Stimulated activated CD8-positive, alpha-beta memory T cell treated with anti-CD3 and anti-CD28 coated beads, Interleukin-12 subunit alpha, Interleukin-12 subunit beta, amount 100 ng/mL, for 4 hours (primary cell): ENCODE measurements around the gene SNX5.

ENCODE experiments used
- DNase-seq: peaks from one replicate; pipeline ENCODE4 v3.0.0-alpha.2; 2020; ENCODE audit warnings: low read depth

SNX5 gene

DNA sequence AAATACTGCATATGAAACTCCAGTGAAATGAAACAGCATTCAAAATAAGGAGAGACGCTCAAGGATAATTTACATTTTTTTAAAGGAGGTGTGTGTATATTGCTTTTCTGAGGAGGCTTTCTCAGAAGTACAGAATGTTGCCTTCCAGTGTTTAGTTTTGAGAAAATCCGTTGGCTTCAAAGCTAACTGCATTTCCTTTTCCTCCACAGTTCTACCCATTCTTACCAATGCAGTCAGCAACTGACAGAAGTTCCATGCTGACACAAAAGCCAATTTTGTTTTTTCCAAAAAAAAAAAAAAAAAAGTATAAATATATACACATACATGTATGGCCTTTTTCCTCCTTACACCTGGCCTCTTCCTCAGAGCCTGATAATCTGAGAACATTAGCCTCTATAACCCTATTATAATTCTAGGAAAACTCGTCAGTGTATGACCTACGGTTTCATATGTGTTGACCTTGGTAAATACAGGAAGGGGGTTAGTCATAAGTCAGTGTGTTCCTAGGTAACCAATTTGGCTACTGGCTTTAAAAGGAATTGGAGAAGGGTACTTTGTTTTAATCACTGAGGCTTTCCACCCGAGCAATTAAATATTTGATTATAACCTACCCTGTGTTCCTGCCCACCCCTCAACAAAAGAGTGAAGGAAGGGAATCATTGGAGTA is 24.4 kb upstream of the SNX5 start:
- DNase-seq = no peak

DNA sequence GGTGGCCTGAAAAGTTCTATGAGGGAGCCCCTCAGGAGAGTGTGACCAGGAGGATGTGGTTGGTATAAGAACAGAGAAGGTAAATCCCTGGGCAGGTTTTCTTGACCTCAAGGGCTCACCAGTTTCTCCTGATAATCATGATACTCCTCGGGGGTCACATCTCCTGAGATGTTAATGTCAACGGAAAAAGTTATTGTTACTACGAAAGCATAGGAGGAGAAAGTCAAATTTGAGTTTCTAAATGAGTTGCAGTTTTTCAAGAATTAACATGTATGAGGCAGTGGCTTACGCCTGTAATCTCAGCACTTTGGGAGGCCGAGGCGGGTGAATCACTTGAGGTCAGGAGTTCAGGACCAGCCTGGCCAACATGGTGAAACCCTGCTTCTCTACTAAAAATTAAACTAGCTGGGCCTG is 23.6 kb upstream of the SNX5 start:
- DNase-seq = no peak

DNA sequence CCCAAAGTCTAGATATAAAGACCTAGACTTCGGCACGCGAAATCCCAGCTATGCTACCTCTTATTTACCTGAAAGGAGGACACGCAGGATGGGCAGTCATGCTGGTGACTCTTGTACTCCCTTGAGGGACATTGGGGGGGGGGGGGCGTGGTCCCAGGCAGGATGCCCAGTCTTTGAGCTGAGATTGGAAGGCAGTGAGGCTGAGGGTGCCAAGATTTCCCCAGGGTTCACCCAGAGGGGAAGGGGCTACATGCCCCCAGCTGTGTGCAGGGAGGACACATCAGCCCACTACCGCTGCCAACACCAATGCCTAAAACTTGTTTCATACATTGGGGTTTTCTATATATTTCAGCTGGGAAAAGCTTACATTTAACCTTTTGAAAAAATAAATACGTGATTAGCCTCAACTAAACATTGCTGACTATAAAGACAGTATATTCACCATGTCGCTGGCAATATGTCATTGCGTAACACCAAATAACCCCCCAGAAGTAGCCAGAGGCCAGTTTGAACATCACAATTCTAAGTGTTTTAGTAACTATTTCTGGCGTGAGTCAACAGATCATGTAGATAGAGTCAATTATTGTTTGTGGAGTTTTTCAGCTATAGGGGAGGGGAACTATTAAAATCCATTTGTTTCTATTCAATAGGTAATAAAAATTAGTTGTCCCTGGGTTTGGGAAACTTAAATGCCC is 21.8 kb upstream of the SNX5 start:
- no peak for DNase-seq

DNA sequence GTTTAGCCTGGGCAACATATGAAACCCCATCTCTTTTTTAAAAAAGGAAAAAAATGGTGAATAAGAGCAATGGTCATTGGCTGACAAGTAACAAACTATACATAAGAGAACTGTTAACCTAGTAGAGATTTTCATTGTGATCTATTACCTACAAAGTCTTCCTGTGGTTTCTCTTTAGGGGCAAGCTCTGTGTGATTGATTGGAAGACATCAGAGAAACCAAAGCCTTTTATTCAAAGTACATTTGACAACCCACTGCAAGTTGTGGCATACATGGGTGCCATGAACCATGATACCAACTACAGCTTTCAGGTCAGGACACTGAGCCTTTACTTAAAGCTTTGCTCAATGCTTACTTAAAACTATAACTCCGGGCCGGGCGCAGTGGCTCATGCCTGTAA is 19.4 kb upstream of the SNX5 start:
- no peak for DNase-seq

DNA sequence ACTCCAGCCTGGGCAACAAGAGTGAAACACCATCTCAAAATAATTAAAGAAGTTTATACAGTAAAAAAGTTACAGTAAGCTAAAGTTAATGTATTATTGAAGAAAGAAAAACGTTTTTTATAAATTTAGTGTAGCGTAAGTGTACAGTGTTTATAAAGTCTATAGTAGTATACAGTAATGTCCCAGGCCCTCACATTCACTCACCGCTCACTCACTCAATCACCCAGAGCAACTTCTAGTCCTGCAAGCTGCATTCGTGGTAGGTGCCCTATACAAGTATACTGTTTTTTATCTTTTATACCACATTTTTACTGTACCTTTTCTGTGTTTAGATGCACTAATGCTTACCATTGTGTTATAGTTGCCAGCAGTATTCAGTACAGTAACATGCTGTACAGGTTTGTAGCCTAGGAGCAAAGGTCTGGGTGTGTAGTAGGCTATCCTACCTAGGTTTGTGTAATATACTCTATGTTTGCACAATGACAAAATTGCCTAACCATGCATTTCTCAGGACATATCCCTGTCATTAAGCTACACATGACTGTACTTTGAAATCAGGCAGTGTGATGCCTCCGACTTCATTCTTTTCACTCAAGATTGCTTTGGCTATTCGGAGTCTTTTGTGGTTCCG is 16.9 kb upstream of the SNX5 start:
- DNase-seq = no peak

DNA sequence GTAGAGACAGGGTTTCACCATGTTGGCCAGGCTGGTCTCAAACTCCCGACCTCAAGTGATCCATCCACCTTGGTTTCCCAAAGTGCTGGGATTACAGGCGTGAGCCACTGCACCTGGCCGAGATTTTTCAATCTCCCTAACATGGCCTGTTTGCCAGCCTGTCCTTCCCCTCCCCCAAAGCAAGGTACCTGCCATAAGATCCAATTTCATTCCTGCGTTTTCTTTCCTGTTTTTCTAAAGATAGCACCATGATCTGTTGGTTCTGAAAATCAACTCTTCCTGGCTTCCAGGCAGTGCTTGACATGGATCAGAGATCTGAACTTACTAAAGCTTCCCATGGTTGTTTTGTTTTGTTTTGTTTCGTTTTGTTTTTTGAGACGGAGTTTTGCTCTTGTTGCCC is 7.7 kb upstream of the SNX5 start:
- DNase-seq = no peak

DNA sequence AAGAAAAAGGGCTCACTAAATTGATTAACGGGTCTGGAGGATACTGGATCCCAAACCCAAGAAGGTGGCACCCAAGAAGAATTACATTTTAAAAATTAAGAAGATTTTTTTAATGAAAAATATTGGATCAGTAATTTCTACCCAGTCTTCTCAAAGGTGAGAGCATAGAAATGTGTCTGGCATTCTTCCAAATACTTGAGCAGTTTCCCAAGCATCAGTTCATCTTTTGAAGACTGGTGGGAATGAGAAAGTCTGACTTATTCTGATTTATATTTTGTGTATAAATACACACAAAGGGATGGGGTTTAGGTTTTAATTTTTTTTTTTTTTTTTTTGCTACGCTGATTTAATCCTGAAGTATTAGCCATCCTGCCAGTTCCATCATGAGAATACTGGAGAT is 3.5 kb upstream of the SNX5 start:
- no peak for DNase-seq

DNA sequence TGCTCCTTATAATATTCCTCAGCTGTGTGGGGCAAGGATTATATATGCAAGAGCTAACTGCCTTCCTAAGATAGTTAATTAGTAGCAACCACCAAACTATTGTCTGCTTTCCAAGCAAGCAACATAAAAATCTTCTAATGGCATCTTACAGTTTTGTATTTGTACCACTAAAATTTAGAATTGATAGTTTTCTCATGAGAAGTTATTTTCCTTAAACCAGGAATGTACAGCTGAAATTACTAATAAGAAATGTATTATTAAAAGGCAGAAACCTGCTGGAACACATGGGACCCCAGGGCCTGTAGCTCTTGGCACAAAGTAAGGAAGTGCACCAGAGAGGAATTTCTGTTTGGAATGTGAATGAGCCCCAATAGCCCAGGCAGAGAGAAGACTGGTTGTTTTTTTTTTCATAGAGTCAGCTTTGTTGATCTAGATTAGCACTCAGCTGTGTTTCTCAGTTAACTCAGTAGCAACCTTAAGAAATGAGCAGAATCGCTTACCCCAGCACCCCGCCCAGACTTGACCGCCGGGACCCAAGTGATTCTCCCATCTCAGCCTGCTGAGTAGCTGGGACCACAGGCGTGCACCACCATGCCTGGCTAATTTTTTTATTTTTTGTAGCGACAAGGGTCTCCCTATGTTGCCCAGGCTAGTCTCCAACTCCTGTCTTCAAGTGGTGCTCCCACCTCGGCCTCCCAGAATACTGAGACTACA is 2.9 kb upstream of the SNX5 start:
- DNase-seq = no peak

DNA sequence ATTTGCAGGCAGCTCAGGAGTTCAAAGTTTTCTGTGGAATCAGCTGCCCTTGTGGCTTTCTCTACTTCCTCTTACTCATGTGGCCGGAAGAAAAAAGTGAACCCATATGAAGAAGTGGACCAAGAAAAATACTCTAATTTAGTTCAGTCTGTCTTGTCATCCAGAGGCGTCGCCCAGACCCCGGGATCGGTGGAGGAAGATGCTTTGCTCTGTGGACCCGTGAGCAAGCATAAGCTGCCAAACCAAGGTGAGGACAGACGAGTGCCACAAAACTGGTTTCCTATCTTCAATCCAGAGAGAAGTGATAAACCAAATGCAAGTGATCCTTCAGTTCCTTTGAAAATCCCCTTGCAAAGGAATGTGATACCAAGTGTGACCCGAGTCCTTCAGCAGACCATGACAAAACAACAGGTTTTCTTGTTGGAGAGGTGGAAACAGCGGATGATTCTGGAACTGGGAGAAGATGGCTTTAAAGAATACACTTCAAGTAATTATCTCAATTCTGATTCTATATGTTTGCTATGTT is 1.4 kb upstream of the SNX5 start:
- DNase-seq = peak; percentile 8

DNA sequence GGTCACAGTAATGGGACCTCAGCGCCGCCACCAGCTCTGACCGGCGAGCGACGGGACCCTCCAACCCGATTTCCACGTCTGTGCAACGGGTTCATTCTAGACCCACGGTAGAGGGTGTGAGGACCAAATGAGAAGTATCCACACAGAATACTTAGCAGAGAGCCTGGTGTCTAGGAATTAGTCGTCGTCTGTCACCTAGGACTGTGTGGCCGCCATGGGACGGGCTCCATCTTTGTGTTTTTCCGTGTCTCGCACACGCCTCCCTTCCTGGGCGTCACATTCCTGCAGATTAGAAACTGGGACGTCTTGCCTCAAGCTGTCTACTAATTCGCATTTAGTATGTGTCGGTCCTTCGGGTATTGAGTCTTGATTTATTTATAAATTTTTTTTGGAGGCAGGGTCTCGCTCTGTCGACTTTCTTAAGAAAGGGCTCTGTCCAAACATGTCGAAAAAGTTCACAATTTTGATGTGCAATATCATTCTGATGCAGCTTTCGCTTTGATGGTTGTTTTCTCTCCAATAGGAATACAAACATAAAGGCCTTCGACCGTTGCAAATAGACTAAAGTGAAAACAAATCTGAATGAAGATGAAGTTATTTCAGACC is 787 bp upstream of the SNX5 start:
- no peak for DNase-seq

DNA sequence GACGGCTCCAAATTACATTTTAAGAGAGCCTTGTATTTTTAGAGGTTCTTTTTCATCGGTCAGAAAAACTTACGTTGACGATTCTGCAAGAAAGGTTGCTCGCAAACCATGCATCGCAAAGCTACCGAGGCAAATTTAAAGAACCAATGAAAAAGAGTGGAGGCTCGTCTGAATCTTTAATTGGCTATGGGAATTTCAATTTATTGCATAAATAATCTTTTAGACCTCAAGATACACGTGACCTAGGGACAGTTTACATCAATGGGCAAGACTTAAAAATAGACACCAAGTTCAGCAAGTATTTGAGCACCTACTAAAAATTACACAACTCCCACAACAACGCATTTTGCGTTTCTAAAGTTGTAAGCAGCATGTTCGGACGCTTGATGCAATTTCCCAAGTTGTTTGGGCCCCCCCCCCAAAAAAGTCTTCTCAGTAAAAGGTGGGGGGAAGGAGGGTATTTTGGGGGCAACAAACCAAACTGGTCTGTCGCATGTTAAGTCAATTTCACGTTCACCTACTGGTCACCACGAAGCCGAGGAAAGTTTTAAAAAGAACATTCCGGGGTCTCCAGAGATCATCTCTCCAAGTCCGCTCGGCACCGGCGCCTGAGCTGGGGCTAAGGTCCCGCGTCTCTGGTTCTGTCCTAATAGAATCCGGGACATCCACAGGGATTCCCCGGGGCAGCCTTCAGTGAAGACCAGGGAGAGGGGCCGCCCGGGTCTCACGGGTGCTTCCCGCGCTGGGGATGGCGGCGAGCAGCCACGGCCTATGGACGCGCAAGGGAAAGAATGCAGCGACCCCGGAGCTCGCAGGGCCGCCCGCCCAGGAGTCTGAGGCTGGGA is 851 bp downstream of the SNX5 start:
- DNase-seq = no peak

DNA sequence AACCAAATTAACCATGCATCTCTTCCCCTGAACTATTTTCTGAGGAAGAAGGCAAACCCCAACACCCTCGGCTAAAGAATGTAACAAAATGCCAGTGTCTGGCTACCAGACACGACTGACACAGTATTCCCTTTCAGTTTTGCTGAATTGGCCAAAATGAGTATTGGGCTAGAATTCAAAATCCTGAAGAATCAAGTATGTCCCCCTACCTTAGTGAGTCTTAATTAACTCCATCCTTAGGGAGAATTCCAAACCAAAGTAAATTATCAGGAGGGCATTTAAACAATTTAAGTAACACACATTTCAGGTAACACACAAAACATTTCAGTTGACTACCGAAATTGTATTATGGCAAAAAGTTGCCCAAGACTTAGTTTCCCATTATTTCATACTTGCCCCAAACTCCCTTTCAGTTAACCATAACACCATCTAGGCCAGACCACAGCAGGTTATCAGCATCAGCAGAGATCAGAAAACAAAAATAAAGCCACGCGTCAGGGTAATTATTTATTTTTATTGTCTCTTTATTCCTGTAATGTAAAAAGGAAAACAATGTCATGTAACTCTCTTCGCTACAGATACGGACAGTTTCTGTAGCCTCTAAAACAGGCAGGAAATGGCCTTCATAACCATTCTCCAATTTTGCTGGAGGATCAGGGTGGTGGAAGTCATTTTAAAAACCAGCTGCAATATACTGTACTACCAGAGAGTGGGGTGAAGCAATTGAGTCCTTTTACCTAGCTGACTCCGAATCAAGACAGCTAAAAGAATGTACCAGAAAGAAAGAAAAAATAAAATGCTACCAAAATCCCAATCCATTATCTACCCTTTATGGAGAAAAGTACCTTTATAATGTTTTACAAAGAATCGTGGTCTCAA is 1.9 kb downstream of the SNX5 start:
- no peak for DNase-seq

DNA sequence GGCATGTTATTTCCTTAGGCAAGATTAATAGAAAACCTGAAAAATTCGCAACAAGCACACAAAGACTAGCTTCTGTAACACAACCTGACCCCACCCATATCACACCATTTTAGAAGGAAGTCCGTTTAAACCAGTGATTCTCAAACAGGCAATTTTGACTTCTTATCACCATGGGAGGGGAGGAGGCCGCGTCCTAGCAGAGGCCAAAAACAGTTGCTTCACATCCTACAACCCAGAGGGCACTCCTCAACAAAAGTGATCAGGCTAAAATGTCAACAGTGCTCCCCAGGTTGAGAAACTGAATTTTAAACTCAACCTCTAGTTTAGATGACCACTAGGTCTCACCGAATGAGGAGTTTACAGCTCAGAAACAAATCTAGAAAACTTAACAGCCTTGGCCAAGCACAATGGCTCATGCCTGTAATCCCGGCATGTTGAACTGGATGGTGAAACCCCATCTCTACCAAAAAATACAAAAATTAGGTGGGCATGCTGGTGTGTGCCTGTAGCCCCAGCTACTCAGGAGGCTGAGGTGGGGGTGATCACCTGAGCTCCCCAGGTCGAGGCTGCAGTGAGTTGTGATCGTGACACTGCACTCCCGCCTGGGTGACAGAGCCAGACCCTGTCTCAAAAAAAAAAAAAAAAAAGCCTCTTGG is 3.4 kb downstream of the SNX5 start:
- DNase-seq = no peak

DNA sequence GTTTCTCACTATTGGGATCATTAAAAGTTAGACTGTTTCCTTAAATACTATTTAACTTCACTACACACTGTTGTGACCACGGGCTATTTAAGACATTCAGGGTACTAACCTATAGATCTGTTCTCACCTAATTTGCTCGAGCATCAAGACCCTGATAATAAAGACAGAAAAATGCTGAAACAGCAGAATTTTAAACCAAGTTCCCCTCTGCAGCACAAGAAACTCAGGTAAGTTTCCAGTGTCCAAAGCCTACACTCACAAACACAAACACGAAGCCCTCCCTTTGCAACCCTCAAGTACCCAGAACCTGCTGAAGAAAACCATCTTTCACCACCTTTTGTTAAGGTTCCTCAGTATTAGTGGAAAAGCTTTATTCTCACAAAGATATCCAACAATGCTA is 4.0 kb downstream of the SNX5 start:
- no peak for DNase-seq

DNA sequence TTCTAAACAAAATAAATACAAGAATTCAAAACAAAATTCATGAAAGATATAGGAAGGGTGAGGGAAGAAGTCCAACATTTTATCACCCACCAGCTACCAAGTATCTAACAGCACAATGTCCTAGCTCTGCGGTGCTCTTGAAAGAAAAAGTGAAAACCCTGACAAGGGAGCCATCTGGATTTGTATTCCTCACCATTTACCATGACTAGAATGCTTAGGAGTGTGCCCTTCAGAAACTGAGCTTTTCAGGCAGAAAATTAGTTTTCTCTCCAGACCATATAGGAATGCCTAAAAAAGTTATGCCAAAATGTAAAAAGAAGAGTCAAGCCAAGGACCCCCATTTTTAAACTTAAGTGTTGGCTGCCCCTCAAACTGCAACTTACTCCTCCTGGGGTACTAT is 4.5 kb downstream of the SNX5 start:
- no peak for DNase-seq

DNA sequence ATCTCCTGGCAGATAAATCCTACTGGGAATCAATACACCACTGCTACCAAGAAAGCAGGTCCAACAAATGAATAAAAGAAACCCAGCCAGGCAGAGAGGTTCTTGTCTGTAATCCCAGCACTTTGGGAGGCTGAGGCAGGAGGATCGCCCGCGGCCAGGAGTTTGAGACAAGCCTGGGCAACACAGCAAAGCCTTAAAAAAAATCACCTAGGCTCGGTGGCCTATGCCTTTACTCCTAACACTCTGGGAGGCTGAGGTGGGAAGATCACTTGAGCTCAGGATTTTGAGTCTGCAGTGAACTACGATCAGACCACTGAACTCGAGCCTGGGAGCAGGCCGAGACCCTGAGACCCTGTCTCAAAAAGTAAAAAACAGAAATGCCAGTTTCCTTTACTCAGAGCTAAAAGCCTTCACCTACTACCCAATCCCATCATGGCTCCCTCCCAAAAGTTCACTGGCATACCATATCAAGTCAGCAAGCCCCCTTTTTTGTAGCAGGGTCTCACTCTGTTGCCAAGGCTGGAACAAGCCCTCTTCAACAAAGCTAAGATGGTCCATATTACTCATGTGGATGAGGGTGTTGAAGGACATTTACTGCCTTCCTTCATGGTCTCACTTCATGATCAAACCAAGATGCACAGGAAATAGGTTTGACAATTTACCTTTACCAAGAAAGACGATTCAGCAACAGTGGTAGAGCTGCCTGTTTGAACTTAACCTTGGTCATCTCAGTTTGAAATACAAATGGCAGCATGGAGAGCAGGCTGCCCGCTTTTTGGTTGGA is 5.3 kb downstream of the SNX5 start:
- DNase-seq = no peak

DNA sequence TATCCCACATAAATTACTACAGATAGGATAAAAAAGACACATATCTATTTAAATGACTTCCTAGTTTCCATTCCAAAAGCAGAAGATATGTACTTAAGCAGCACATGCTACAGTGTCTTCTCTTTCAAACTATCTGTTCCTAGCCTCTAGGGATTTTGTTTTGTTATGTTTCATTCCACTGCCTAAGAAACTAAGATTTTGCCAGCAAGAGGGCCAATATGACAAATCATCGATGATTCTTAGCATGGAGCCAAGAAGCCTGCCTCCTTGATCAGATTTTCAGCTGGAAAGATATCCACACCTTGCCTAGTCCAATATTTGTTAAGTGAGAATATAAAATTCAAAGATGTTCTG is 7.0 kb downstream of the SNX5 start:
- no peak for DNase-seq

DNA sequence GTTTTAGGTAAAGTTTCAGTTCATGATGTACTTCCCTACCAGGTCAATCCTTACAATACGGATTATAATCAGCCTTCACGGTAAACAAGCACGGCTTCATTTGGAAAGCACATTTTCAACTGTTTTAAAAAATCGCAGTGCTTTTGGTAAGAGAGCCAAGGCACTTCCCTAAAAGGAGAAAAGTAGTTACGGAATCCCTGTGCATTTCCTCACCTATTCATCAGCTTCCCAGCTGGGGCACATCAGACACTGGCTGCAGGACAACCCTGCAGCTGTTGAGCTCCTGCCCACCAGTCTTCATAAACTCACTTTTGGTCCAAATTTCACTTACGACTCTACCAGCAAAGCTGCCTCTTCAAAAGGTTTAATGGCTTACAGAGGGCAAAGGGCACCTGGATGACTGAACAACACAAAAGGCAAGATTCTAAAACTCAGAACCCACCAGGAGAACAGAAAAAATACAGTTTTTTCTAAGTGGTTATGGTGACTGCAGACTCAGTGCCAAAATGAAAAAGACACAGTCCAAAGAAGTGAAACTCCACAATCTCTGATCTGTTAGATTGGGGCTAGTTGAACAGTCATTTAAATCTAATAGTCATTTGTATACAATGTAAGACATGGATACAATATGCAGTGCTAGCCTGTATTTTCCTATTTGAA is 7.5 kb downstream of the SNX5 start:
- DNase-seq = no peak
